SK-N-SH (cell line): ENCODE data around the gene GAB1. TPM values are rescaled to one million over a fixed set of nuclear protein-coding genes. Genes with fewer than 3 reads are reported as not detected.

Experiments
- CTCF ChIA-PET: fragments of 300-600, 350-600 bp; formaldehyde crosslinking; extraction: SDS; loops from one replicate; lab custom pipeline; 2021; lab: Yijun Ruan, JAX
- POLR2A ChIA-PET: fragments of 350-600 bp; sonication (Branson Sonifier 250); formaldehyde crosslinking; extraction: SDS; loops from one replicate; lab custom pipeline; 2020; ENCODE audit warnings: antibody characterized with exemption, inconsistent platforms; lab: Yijun Ruan, JAX
- DNase-seq: peaks from one replicate; pipeline ENCODE4 v3.0.0; 2012
- H2AFZ ChIP-seq: fragments of 200-600 bp; sonication (generic); 2 replicates; pipeline ENCODE4 v1.8.1; 2016; ENCODE audit warnings: antibody characterized with exemption, mild to moderate bottlenecking, low read depth
- H3F3A ChIP-seq: fragments of 200-600 bp; sonication (generic); replicated peaks from 2 replicates; pipeline ENCODE3; 2016; ENCODE audit warnings: antibody characterized with exemption, mild to moderate bottlenecking; ENCODE audit not compliant: insufficient read depth
- H3K27ac ChIP-seq, 2 experiments: fragments of 200-500 bp in 1 of 2; fragments of 200-600 bp in 1 of 2; sonication (Bioruptor generic) in 1 of 2; sonication (generic), shearing (Covaris generic) in 1 of 2; 2 replicates each; pipeline versions ENCODE4 v1.5.1 to v1.6.1; 2014 to 2016; ENCODE audit warnings: low read depth in 2 of 2, inconsistent platforms in 1 of 2, low read length in 1 of 2, mild to moderate bottlenecking in 1 of 2, mixed read lengths in 1 of 2
- H3K27me3 ChIP-seq: fragments of 200-600 bp; sonication (generic), shearing (Covaris generic); 2 replicates; pipeline ENCODE4 v1.6.1; 2016; ENCODE audit warnings: mixed run types; ENCODE audit not compliant: insufficient read depth
- H3K36me3 ChIP-seq, 2 experiments: fragments of 200-500 bp in 1 of 2; fragments of 200-600 bp in 1 of 2; sonication (Bioruptor generic) in 1 of 2; sonication (generic) in 1 of 2; replicated peaks in 1 of 2; 2 replicates each; pipeline versions ENCODE3 to v1.5.1; 2014 to 2016; ENCODE audit warnings: low read length in 1 of 2, mild to moderate bottlenecking in 1 of 2; ENCODE audit not compliant: insufficient read depth in 2 of 2, control insufficient read depth in 1 of 2
- H3K4me1 ChIP-seq, 2 experiments: fragments of 200-500 bp in 1 of 2; fragments of 200-600 bp in 1 of 2; sonication (Bioruptor generic) in 1 of 2; sonication (generic), shearing (Covaris generic) in 1 of 2; 2 replicates each; pipeline versions ENCODE4 v1.5.1 to v1.6.1; 2014 to 2016; ENCODE audit warnings: low read depth in 1 of 2, low read length in 1 of 2, mixed run types in 1 of 2; ENCODE audit not compliant: insufficient read depth in 2 of 2, control insufficient read depth in 1 of 2
- H3K4me2 ChIP-seq: fragments of 200-600 bp; sonication (generic), shearing (Covaris generic); 2 replicates; pipeline ENCODE4 v1.6.1; 2017; ENCODE audit warnings: mixed run types
- H3K4me3 ChIP-seq, 2 experiments: fragments of 200-500 bp in 1 of 2; fragments of 200-600 bp in 1 of 2; sonication (Bioruptor generic) in 1 of 2; sonication (generic), shearing (Covaris generic) in 1 of 2; 2 replicates each; pipeline versions ENCODE4 v1.5.1 to v1.8.1; 2014 to 2016; ENCODE audit warnings: low read depth in 2 of 2, inconsistent platforms in 1 of 2, low read length in 1 of 2, mild to moderate bottlenecking in 1 of 2, mixed read lengths in 1 of 2, moderate library complexity in 1 of 2
- H3K79me2 ChIP-seq: fragments of 200-600 bp; sonication (generic); 2 replicates; pipeline ENCODE4 v1.8.1; 2017; ENCODE audit warnings: mild to moderate bottlenecking; ENCODE audit not compliant: insufficient read depth
- H3K9ac ChIP-seq: fragments of 200-600 bp; sonication (generic); 2 replicates; pipeline ENCODE4 v1.6.1; 2017; ENCODE audit warnings: mixed run types
- H3K9me2 ChIP-seq: fragments of 200-600 bp; sonication (generic); 2 replicates; pipeline ENCODE4 v1.6.1; 2017; ENCODE audit warnings: mixed run types
- H3K9me3 ChIP-seq: fragments of 200-600 bp; sonication (generic); 2 replicates; pipeline ENCODE4 v1.6.1; 2017; ENCODE audit warnings: mixed run types, mild to moderate bottlenecking, moderate library complexity
- H4K20me1 ChIP-seq: fragments of 200-600 bp; sonication (generic); 2 replicates; pipeline ENCODE4 v1.6.1; 2017; ENCODE audit warnings: mild to moderate bottlenecking, mixed run types; ENCODE audit not compliant: insufficient read depth
- CHD2 ChIP-seq: fragments of 150-350 bp; IDR thresholded peaks from 2 replicates; pipeline ENCODE4 v1.6.1; 2018; ENCODE audit warnings: low read length; ENCODE audit not compliant: partially characterized antibody
- EZH2phosphoT487 ChIP-seq: fragments of 200-600 bp; sonication (generic); IDR thresholded peaks from 2 replicates; pipeline ENCODE4 v1.6.1; 2017; ENCODE audit warnings: low read depth, mixed run types, mild to moderate bottlenecking, antibody characterized with exemption, moderate library complexity, borderline replicate concordance
- FOSL2 ChIP-seq: IDR thresholded peaks from 2 replicates; pipeline ENCODE4 v1.4.0; 2012; ENCODE audit warnings: low read depth, mild to moderate bottlenecking, moderate library complexity, borderline replicate concordance
- RCOR1 ChIP-seq: fragments of 150-350 bp; IDR thresholded peaks from 2 replicates; pipeline ENCODE4 v1.6.1; 2017; ENCODE audit warnings: antibody characterized with exemption, low read length
- SMC3 ChIP-seq: IDR thresholded peaks from 2 replicates; pipeline ENCODE4 v1.6.1; 2012; ENCODE audit warnings: low read depth, low read length, improper control_type of control experiment
- YY1 ChIP-seq: IDR thresholded peaks from 2 replicates; pipeline ENCODE4 v1.4.0; 2012; ENCODE audit warnings: low read depth, mild to moderate bottlenecking
- WGBS: methylation state at CpG from one replicate; pipeline ENCODE4 v1.1.6; 2017; ENCODE audit warnings: low lambda C conversion rate; 5-methylcytosine and 5-hydroxymethylcytosine counted together
- polyA plus RNA-seq, 3 experiments: library from polyadenylated mRNA; depleted of rRNA; stranded (reverse); fragments of >200 nt; gene quantifications; 2 replicates each; pipeline ENCODE4 v1.2.3, GENCODE V29; 2012
- TF ChIP-seq, protein P1 (sequence below): IDR thresholded peaks from 2 replicates; pipeline ENCODE4 v1.6.1; 2012; ENCODE audit warnings: mild to moderate bottlenecking, low read depth, low read length, moderate library complexity
- TF ChIP-seq, protein P2 (sequence below): IDR thresholded peaks from 2 replicates; pipeline ENCODE4 v1.4.0; 2012; ENCODE audit warnings: low read depth, borderline replicate concordance
- TF ChIP-seq, protein P3 (sequence below): fragments of 200-600 bp; sonication (generic); IDR thresholded peaks from 2 replicates; pipeline ENCODE4 v1.6.1; 2017; ENCODE audit warnings: antibody characterized with exemption, mild to moderate bottlenecking, moderate library complexity
- TF ChIP-seq, protein P4 (sequence below): fragments of 150-350 bp; IDR thresholded peaks from 2 replicates; pipeline ENCODE4 v1.6.1; 2016; ENCODE audit warnings: mild to moderate bottlenecking, low read depth, low read length
- TF ChIP-seq, protein P5 (sequence below): fragments of 150-350 bp; IDR thresholded peaks from 2 replicates; pipeline ENCODE4 v1.6.1; 2017; ENCODE audit warnings: antibody characterized with exemption, low read length, low read depth, borderline replicate concordance

Gene GAB1
- polyA plus RNA-seq, 1 of the 3 experiments (the other 2 are of a cell fraction), result 3.7 TPM

DNA sequence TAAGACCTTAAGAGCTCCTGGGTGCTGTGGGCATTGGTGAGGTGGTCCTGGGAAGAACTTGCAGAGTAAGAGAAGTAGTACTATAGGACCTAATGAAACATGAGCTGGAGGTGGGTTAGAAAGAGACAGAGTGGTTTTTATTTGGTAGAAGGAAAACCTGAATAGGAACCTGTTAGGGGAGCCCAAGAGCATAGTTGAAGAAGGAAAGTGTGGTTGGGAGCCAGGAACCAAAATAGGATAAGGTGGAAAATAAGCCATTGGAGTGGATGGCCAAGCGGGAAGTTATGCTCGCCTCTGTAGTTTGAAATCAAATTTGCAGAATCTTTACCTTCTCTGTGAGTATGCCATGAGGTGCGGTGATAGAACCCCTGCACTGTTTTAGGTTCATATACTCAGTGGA lies 26.7 kb downstream of the GAB1 start:
- Histone ChIP-seq H3K4me1 (peaks cover 5 to 34% of the 10 kb centered on the region in 2 experiments; a peak in 3 of 4 replicates), H3K27me3 (no peaks in the 10 kb centered on the region), H3K9ac (no peak overlapping the region), H4K20me1 (no peaks in the 10 kb centered on the region; the same call in 1 of the 2 replicates), H3K4me3 (no peak overlapping the region), H3K36me3 (no peaks in the 10 kb centered on the region), H3K9me2 (no peaks in the 10 kb centered on the region), H3K27ac (no peak overlapping the region), H3K4me2 (no peak overlapping the region), H3F3A (peaks cover 12% of the 10 kb centered on the region), H3K9me3 (no peaks in the 10 kb centered on the region), H3K79me2 (peaks cover 59% of the 10 kb centered on the region), H2AFZ (no peak overlapping the region)
- POLR2A ChIA-PET, result no interaction called here
- DNase-seq, result no peak
- 95% methylated on average over 3 of the region's 3 CpGs for WGBS
- CTCF ChIA-PET, result no interaction called here
- TF ChIP-seq, protein P1, sequence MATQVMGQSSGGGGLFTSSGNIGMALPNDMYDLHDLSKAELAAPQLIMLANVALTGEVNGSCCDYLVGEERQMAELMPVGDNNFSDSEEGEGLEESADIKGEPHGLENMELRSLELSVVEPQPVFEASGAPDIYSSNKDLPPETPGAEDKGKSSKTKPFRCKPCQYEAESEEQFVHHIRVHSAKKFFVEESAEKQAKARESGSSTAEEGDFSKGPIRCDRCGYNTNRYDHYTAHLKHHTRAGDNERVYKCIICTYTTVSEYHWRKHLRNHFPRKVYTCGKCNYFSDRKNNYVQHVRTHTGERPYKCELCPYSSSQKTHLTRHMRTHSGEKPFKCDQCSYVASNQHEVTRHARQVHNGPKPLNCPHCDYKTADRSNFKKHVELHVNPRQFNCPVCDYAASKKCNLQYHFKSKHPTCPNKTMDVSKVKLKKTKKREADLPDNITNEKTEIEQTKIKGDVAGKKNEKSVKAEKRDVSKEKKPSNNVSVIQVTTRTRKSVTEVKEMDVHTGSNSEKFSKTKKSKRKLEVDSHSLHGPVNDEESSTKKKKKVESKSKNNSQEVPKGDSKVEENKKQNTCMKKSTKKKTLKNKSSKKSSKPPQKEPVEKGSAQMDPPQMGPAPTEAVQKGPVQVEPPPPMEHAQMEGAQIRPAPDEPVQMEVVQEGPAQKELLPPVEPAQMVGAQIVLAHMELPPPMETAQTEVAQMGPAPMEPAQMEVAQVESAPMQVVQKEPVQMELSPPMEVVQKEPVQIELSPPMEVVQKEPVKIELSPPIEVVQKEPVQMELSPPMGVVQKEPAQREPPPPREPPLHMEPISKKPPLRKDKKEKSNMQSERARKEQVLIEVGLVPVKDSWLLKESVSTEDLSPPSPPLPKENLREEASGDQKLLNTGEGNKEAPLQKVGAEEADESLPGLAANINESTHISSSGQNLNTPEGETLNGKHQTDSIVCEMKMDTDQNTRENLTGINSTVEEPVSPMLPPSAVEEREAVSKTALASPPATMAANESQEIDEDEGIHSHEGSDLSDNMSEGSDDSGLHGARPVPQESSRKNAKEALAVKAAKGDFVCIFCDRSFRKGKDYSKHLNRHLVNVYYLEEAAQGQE, result no peak
- TF ChIP-seq, protein P2, sequence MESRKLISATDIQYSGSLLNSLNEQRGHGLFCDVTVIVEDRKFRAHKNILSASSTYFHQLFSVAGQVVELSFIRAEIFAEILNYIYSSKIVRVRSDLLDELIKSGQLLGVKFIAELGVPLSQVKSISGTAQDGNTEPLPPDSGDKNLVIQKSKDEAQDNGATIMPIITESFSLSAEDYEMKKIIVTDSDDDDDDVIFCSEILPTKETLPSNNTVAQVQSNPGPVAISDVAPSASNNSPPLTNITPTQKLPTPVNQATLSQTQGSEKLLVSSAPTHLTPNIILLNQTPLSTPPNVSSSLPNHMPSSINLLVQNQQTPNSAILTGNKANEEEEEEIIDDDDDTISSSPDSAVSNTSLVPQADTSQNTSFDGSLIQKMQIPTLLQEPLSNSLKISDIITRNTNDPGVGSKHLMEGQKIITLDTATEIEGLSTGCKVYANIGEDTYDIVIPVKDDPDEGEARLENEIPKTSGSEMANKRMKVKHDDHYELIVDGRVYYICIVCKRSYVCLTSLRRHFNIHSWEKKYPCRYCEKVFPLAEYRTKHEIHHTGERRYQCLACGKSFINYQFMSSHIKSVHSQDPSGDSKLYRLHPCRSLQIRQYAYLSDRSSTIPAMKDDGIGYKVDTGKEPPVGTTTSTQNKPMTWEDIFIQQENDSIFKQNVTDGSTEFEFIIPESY, result no peak
- TF ChIP-seq, protein P3, sequence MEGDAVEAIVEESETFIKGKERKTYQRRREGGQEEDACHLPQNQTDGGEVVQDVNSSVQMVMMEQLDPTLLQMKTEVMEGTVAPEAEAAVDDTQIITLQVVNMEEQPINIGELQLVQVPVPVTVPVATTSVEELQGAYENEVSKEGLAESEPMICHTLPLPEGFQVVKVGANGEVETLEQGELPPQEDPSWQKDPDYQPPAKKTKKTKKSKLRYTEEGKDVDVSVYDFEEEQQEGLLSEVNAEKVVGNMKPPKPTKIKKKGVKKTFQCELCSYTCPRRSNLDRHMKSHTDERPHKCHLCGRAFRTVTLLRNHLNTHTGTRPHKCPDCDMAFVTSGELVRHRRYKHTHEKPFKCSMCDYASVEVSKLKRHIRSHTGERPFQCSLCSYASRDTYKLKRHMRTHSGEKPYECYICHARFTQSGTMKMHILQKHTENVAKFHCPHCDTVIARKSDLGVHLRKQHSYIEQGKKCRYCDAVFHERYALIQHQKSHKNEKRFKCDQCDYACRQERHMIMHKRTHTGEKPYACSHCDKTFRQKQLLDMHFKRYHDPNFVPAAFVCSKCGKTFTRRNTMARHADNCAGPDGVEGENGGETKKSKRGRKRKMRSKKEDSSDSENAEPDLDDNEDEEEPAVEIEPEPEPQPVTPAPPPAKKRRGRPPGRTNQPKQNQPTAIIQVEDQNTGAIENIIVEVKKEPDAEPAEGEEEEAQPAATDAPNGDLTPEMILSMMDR, result no peak
- no peak for TF ChIP-seq YY1
- no peak for TF ChIP-seq FOSL2
- TF ChIP-seq SMC3, result no peak
- no peak for TF ChIP-seq CHD2
- TF ChIP-seq, all 33 proteins: peak for 0

DNA sequence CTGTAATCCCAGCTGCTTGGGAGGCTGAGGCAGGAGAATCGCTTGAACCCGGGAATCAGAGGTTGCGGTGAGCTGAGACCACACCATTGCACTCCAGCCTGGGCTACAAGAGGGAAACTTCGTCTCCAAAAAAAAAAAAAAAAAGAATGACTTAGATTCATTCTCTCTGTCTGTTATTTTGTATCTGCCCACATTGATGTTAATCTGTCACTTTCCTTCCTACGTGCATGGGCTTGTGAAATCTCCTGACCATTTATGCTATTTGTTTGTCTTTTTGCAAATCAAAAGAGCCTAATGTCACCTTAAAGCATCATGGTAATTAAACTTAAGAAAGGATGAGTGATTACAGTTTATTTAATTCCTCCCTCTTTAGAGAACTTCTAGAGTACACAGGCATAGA lies 27.4 kb downstream of the GAB1 start:
- peaks cover 59% of the 10 kb centered on the region for H3K79me2 ChIP-seq
- H3K4me2 ChIP-seq, result no peak overlapping the region
- POLR2A ChIA-PET, result no interaction called here
- H3F3A ChIP-seq, result peaks cover 6% of the 10 kb centered on the region
- no peaks in the 10 kb centered on the region for H3K27me3 ChIP-seq
- no peaks in the 10 kb centered on the region for H3K9me3 ChIP-seq
- no peaks in the 10 kb centered on the region; the same call in 1 of the 2 replicates for H4K20me1 ChIP-seq
- no peak for DNase-seq
- H2AFZ ChIP-seq, result no peak overlapping the region
- peaks cover 0 to 3% of the 10 kb centered on the region in 2 experiments for H3K36me3 ChIP-seq
- H3K4me3 ChIP-seq, result no peak overlapping the region
- peaks cover 2 to 29% of the 10 kb centered on the region in 2 experiments; a peak in 3 of 4 replicates for H3K4me1 ChIP-seq
- no peaks in the 10 kb centered on the region for H3K9me2 ChIP-seq
- CTCF ChIA-PET, result no interaction called here
- 94% methylated on average over 5 of the region's 5 CpGs for WGBS
- H3K27ac ChIP-seq, result no peak overlapping the region
- no peak overlapping the region for H3K9ac ChIP-seq
- TF ChIP-seq, protein P4, sequence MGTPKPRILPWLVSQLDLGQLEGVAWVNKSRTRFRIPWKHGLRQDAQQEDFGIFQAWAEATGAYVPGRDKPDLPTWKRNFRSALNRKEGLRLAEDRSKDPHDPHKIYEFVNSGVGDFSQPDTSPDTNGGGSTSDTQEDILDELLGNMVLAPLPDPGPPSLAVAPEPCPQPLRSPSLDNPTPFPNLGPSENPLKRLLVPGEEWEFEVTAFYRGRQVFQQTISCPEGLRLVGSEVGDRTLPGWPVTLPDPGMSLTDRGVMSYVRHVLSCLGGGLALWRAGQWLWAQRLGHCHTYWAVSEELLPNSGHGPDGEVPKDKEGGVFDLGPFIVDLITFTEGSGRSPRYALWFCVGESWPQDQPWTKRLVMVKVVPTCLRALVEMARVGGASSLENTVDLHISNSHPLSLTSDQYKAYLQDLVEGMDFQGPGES, result no peak
- TF ChIP-seq, protein P2, result no peak
- TF ChIP-seq EZH2phosphoT487 (no peak), RCOR1 (no peak)
- TF ChIP-seq, protein P5, sequence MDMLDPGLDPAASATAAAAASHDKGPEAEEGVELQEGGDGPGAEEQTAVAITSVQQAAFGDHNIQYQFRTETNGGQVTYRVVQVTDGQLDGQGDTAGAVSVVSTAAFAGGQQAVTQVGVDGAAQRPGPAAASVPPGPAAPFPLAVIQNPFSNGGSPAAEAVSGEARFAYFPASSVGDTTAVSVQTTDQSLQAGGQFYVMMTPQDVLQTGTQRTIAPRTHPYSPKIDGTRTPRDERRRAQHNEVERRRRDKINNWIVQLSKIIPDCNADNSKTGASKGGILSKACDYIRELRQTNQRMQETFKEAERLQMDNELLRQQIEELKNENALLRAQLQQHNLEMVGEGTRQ, result no peak
